H9 (cell line): ENCODE results near the gene SNAPC2. TPM values are rescaled to one million over a fixed set of nuclear protein-coding genes. Genes with fewer than 3 reads are reported as not detected.
A peak's percentile ranks its signal among the peaks of the same experiment; 100 is the strongest.

Experiments
- DNase-seq: peaks from one replicate; pipeline ENCODE4 v3.0.0-alpha.2; 2017
- H2AFZ ChIP-seq: one replicate; pipeline ENCODE4 v1.6.1; 2013; ENCODE audit warnings: mild to moderate bottlenecking, low read length, control low read depth, moderate library complexity
- H2AK5ac ChIP-seq: 2 replicates; pipeline ENCODE4 v1.6.1; 2013; ENCODE audit warnings: low read length, control low read depth, mixed read lengths; ENCODE audit not compliant: insufficient read length
- H2BK120ac ChIP-seq: one replicate; pipeline ENCODE4 v1.6.1; 2013; ENCODE audit warnings: low read depth, mild to moderate bottlenecking, low read length, control low read depth, inconsistent platforms; ENCODE audit not compliant: poor library complexity, severe bottlenecking
- H2BK12ac ChIP-seq: 2 replicates; pipeline ENCODE4 v1.6.1; 2013; ENCODE audit warnings: low read length, control low read depth, mixed read lengths, low read depth; ENCODE audit not compliant: insufficient read length
- H2BK15ac ChIP-seq: 2 replicates; pipeline ENCODE4 v1.6.1; 2013; ENCODE audit warnings: low read depth, low read length, control low read depth
- H2BK20ac ChIP-seq: one replicate; pipeline ENCODE4 v1.6.1; 2013; ENCODE audit warnings: low read depth, mild to moderate bottlenecking, low read length, control low read depth, inconsistent platforms; ENCODE audit not compliant: poor library complexity, severe bottlenecking
- H2BK5ac ChIP-seq: 2 replicates; pipeline ENCODE4 v1.6.1; 2013; ENCODE audit warnings: low read length, control low read depth, mixed read lengths; ENCODE audit not compliant: insufficient read length
- H3K14ac ChIP-seq: 2 replicates; pipeline ENCODE4 v1.6.1; 2013; ENCODE audit warnings: low read length, control low read depth; ENCODE audit not compliant: insufficient read depth
- H3K18ac ChIP-seq: 2 replicates; pipeline ENCODE4 v1.6.1; 2013; ENCODE audit warnings: low read depth, mild to moderate bottlenecking, mixed read lengths, low read length, control low read depth; ENCODE audit not compliant: insufficient read length
- H3K23ac ChIP-seq: 2 replicates; pipeline ENCODE4 v1.6.1; 2013; ENCODE audit warnings: low read length, control low read depth, mixed read lengths, low read depth; ENCODE audit not compliant: insufficient read length
- H3K23me2 ChIP-seq: 2 replicates; pipeline ENCODE4 v1.6.1; 2013; ENCODE audit warnings: low read depth, mild to moderate bottlenecking, mixed read lengths, low read length, control low read depth; ENCODE audit not compliant: insufficient read length, poor library complexity, severe bottlenecking
- H3K27ac ChIP-seq: 2 replicates; pipeline ENCODE4 v1.5.1; 2013; ENCODE audit warnings: low read length, control low read depth, mixed read lengths, low read depth; ENCODE audit not compliant: insufficient read length
- H3K27me3 ChIP-seq: 2 replicates; pipeline ENCODE4 v1.6.1; 2013; ENCODE audit warnings: low read length, control low read depth, inconsistent platforms; ENCODE audit not compliant: insufficient read depth
- H3K4ac ChIP-seq: 2 replicates; pipeline ENCODE4 v1.6.1; 2013; ENCODE audit warnings: low read depth, mild to moderate bottlenecking, control low read depth, inconsistent platforms, low read length, moderate library complexity
- H3K4me1 ChIP-seq: 2 replicates; pipeline ENCODE4 v1.6.1; 2013; ENCODE audit warnings: low read length, control low read depth, inconsistent platforms; ENCODE audit not compliant: insufficient read depth
- H3K4me2 ChIP-seq: 2 replicates; pipeline ENCODE4 v1.6.1; 2013; ENCODE audit warnings: low read length, control low read depth, mixed read lengths; ENCODE audit not compliant: insufficient read length, insufficient read depth
- H3K56ac ChIP-seq: 2 replicates; pipeline ENCODE4 v1.6.1; 2013; ENCODE audit warnings: low read depth, mild to moderate bottlenecking, mixed read lengths, low read length, control low read depth; ENCODE audit not compliant: insufficient read length
- H3K79me1 ChIP-seq: 2 replicates; pipeline ENCODE4 v1.6.1; 2013; ENCODE audit warnings: low read depth, mild to moderate bottlenecking, moderate library complexity, low read length, control low read depth, inconsistent platforms; ENCODE audit not compliant: insufficient read depth, poor library complexity, severe bottlenecking
- H3K79me2 ChIP-seq: 2 replicates; pipeline ENCODE4 v1.6.1; 2013; ENCODE audit warnings: low read length, control low read depth, inconsistent platforms; ENCODE audit not compliant: insufficient read depth
- H3K9ac ChIP-seq: 2 replicates; pipeline ENCODE4 v1.6.1; 2013; ENCODE audit warnings: low read length, control low read depth, mixed read lengths; ENCODE audit not compliant: insufficient read length; ENCODE audit errors: extremely low read depth
- H3K9me3 ChIP-seq: one replicate; pipeline ENCODE4 v1.6.1; 2013; ENCODE audit warnings: low read depth, low read length, inconsistent platforms; ENCODE audit not compliant: control insufficient read depth
- H3T11ph ChIP-seq: one replicate; pipeline ENCODE4 v1.6.1; 2013; ENCODE audit warnings: mild to moderate bottlenecking, low read length, control low read depth, inconsistent platforms
- H4K20me1 ChIP-seq: one replicate; pipeline ENCODE4 v1.6.1; 2013; ENCODE audit not compliant: control insufficient read depth, insufficient read length, insufficient read depth
- H4K5ac ChIP-seq: 2 replicates; pipeline ENCODE4 v1.6.1; 2013; ENCODE audit warnings: low read depth, mild to moderate bottlenecking, mixed read lengths, low read length, control low read depth; ENCODE audit not compliant: insufficient read length
- H4K8ac ChIP-seq: replicated peaks from 2 replicates; pipeline ENCODE4 v1.6.1; 2013; ENCODE audit warnings: low read length, control low read depth, mixed read lengths, low read depth; ENCODE audit not compliant: insufficient read length
- H4K91ac ChIP-seq: 2 replicates; pipeline ENCODE4 v1.6.1; 2013; ENCODE audit warnings: low read depth, mild to moderate bottlenecking, moderate library complexity, mixed read lengths, low read length, control low read depth; ENCODE audit not compliant: insufficient read length
- H3K27ac Mint-ChIP-seq, 3 experiments: 2 replicates in 2 of 3; 3 replicates in 1 of 3; pipeline ENCODE4 v1.8.0; 2020 to 2021; ENCODE audit warnings: mixed read lengths in 3 of 3, mild to moderate bottlenecking in 1 of 3, moderate library complexity in 1 of 3
- H3K27me3 Mint-ChIP-seq: 2 replicates; pipeline ENCODE4 v1.8.0; 2021; ENCODE audit warnings: low read depth, mild to moderate bottlenecking, moderate library complexity, mixed read lengths
- H3K36me3 Mint-ChIP-seq, 3 experiments: 2 replicates in 2 of 3; 3 replicates in 1 of 3; pipeline ENCODE4 v1.8.0; 2020 to 2021; ENCODE audit warnings: low read depth in 3 of 3, mixed read lengths in 3 of 3; ENCODE audit not compliant: insufficient read depth in 1 of 3
- H3K4me1 Mint-ChIP-seq, 2 experiments: 2 replicates each; pipeline ENCODE4 v1.8.0; 2020; ENCODE audit warnings: mixed read lengths in 2 of 2
- H3K4me3 Mint-ChIP-seq, 2 experiments: 2 replicates in 1 of 2; 3 replicates in 1 of 2; pipeline ENCODE4 v1.8.0; 2020 to 2021; ENCODE audit warnings: mild to moderate bottlenecking in 2 of 2, mixed read lengths in 2 of 2, moderate library complexity in 1 of 2
- H3K9me3 Mint-ChIP-seq, 2 experiments: 2 replicates in 1 of 2; 3 replicates in 1 of 2; pipeline ENCODE4 v1.8.0; 2020; ENCODE audit warnings: mild to moderate bottlenecking in 2 of 2, mixed read lengths in 2 of 2, moderate library complexity in 1 of 2
- WGBS: extraction: QIAGEN DNeasy Blood & Tissue Kit; methylation state at CpG from one replicate; pipeline ENCODE4 v1.1.7; 2013; ENCODE audit warnings: missing lambda C conversion rate, low lambda C conversion rate, mixed read lengths; ENCODE audit not compliant: insufficient read length; ENCODE audit errors: extremely low coverage; 5-methylcytosine and 5-hydroxymethylcytosine counted together
- total RNA-seq: library from RNA; stranded (reverse); gene quantifications from 2 replicates; pipeline ENCODE4 v1.2.1, GENCODE V29; 2021
- TF ChIP-seq, protein P1 (sequence below): fragments of 200-600 bp; sonication (generic); conservative IDR thresholded peaks from 3 replicates; pipeline ENCODE4 v1.8.0; 2021; ENCODE audit warnings: antibody characterized with exemption, mild to moderate bottlenecking

The SNAPC2 gene
- total RNA-seq, 1 experiment from 2014 or later, result 17.8 TPM

DNA sequence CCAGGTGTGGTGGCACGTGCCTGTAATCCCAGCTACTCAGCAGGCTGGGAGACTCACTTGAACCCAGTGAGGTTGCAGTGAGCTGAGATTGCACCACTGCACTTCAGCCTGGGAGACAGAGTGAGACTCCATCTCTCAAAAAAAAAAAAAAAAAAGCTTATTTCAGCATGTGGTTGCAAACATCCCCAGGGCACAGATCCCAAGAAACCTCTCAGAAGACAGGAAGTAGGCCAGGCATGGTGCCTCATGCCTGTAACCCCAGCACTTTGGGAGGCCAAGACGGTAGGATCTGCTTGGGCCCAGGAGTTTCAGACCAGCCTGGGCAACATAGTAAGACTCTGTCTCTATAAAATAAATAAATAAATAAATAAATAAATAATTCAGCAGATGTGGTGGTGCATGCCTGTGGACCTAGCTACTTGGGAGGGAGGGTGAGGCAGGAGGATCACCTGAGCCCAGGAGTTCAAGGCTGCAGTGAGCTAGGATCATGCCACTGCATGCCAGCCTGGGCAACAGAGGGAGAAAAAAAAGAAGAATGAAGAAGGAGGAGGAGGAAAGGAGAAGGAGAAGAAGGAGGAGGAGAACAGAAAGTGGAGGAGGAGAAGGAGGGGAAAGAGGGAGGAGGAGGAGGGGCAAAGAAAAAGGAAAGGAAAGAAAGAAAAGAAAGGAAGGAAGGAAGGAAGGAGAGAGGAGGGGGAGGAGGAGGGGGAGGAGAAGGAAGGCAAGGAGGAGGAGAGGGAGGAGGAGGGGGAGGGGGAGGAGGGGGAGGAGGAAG, 36.2 kb upstream of the SNAPC2 start:
- no peak overlapping the region for H2AFZ ChIP-seq

More for the DNA sequence above, 36.2 kb upstream of the SNAPC2 start:
- Histone ChIP-seq H2BK5ac (no peak overlapping the region), H3K23me2 (peaks cover 3% of the 10 kb centered on the region), H3K23ac (no peak overlapping the region), H3K4me2 (no peak overlapping the region), H2BK12ac (no peak overlapping the region), H3K27me3 (no peaks in the 10 kb centered on the region), H3K9me3 (no peaks in the 10 kb centered on the region), H3K27ac (no peak overlapping the region), H3K18ac (no peak overlapping the region), H2BK15ac (no peak overlapping the region), H2BK120ac (no peak overlapping the region), H4K20me1 (no peaks in the 10 kb centered on the region), H3K56ac (no peak overlapping the region), H3K14ac (no peak overlapping the region), H2BK20ac (no peak overlapping the region), H3K79me2 (no peaks in the 10 kb centered on the region), H3K9ac (no peak overlapping the region), H4K8ac (no peak overlapping the region), H4K5ac (no peak overlapping the region), H3K79me1 (no peaks in the 10 kb centered on the region), H3K4me1 (no peaks in the 10 kb centered on the region), H3K4ac (no peak overlapping the region), H3T11ph (no peak overlapping the region), H4K91ac (no peak overlapping the region), H2AK5ac (no peak overlapping the region)
- TF ChIP-seq, protein P1, sequence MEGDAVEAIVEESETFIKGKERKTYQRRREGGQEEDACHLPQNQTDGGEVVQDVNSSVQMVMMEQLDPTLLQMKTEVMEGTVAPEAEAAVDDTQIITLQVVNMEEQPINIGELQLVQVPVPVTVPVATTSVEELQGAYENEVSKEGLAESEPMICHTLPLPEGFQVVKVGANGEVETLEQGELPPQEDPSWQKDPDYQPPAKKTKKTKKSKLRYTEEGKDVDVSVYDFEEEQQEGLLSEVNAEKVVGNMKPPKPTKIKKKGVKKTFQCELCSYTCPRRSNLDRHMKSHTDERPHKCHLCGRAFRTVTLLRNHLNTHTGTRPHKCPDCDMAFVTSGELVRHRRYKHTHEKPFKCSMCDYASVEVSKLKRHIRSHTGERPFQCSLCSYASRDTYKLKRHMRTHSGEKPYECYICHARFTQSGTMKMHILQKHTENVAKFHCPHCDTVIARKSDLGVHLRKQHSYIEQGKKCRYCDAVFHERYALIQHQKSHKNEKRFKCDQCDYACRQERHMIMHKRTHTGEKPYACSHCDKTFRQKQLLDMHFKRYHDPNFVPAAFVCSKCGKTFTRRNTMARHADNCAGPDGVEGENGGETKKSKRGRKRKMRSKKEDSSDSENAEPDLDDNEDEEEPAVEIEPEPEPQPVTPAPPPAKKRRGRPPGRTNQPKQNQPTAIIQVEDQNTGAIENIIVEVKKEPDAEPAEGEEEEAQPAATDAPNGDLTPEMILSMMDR, result no peak
- Mint-ChIP-seq H3K27ac (peak overlapping the region in 1 of 3 experiments; percentile 57; a peak in 1 of 7 replicates), H3K27me3 (peaks cover 21% of the 10 kb centered on the region), H3K4me1 (peaks cover 4 to 7% of the 10 kb centered on the region in 2 experiments), H3K9me3 (peaks cover 5 to 10% of the 10 kb centered on the region in 2 experiments; a peak in 3 of 5 replicates), H3K4me3 (no peak overlapping the region), H3K36me3 (no peaks in the 10 kb centered on the region)
- no CpG with 5 or more reads among the region's 2 CpGs for WGBS
- no peak for DNase-seq
